Hematopoietic multipotent progenitor cell treated with erythropoietin and hydrocortisone succinate and interleukin-3 and kit ligand, for 17 days (in vitro differentiated cells): ENCODE data around the gene GRM5.

Experiments
- DNase-seq: peaks from one replicate; pipeline ENCODE4 v3.0.0-alpha.2; 2015; ENCODE audit warnings: low spot score

The GRM5 gene

GRCh38 chr11:88619071-88619425 lies 446.7 kb downstream of the GRM5 start:
- DNase-seq: no peak

- DNase-seq: no peak
Observed at GRCh38 chr11:88618327-88619070, 447.3 kb downstream of the GRM5 start.

- DNase-seq: no peak
Observed at GRCh38 chr11:88617226-88617625, 448.6 kb downstream of the GRM5 start.

GRCh38 chr11:88604260-88604659 lies 461.5 kb downstream of the GRM5 start:
- DNase-seq: no peak

- DNase-seq: no peak
Observed at GRCh38 chr11:88603091-88603867, 462.5 kb downstream of the GRM5 start.

- DNase-seq: no peak
Observed at GRCh38 chr11:88597387-88597786, 468.4 kb downstream of the GRM5 start.

- no peak for DNase-seq
Observed at GRCh38 chr11:88596786-88597185, 469.0 kb downstream of the GRM5 start.

GRCh38 chr11:88594274-88594950 lies 471.4 kb downstream of the GRM5 start:
- DNase-seq: no peak

GRCh38 chr11:88590361-88590760 lies 475.4 kb downstream of the GRM5 start:
- no peak for DNase-seq

GRCh38 chr11:88583251-88583650 lies 482.5 kb downstream of the GRM5 start:
- DNase-seq: no peak

- no peak for DNase-seq
Observed at GRCh38 chr11:88579466-88579865, 486.3 kb downstream of the GRM5 start.

GRCh38 chr11:88576741-88577140 lies 489.0 kb downstream of the GRM5 start:
- no peak for DNase-seq

GRCh38 chr11:88575916-88576315 lies 489.9 kb downstream of the GRM5 start:
- DNase-seq: no peak

- DNase-seq: no peak
Observed at GRCh38 chr11:88569342-88569741, 496.4 kb downstream of the GRM5 start.

- no peak for DNase-seq
Observed at GRCh38 chr11:88555829-88556202, 510.0 kb downstream of the GRM5 start.

- no peak for DNase-seq
Observed at GRCh38 chr11:88555018-88555828, 510.6 kb downstream of the GRM5 start.

- no peak for DNase-seq
Observed at GRCh38 chr11:88553204-88553603, 512.6 kb downstream of the GRM5 start.

GRCh38 chr11:88552379-88553062 lies 513.3 kb downstream of the GRM5 start:
- no peak for DNase-seq

GRCh38 chr11:88544656-88545280 lies 521.0 kb downstream of the GRM5 start:
- no peak for DNase-seq

- DNase-seq: peak; percentile 21
Observed at GRCh38 chr11:88543902-88544655, 521.7 kb downstream of the GRM5 start.
